ENCODE data around the gene ZNF862. TPM values are rescaled to one million over a fixed set of nuclear protein-coding genes. Genes with fewer than 3 reads are reported as not detected.

Gene ZNF862
- total RNA-seq, 1 donor from 2014 or later: 12.1 TPM

DNA sequence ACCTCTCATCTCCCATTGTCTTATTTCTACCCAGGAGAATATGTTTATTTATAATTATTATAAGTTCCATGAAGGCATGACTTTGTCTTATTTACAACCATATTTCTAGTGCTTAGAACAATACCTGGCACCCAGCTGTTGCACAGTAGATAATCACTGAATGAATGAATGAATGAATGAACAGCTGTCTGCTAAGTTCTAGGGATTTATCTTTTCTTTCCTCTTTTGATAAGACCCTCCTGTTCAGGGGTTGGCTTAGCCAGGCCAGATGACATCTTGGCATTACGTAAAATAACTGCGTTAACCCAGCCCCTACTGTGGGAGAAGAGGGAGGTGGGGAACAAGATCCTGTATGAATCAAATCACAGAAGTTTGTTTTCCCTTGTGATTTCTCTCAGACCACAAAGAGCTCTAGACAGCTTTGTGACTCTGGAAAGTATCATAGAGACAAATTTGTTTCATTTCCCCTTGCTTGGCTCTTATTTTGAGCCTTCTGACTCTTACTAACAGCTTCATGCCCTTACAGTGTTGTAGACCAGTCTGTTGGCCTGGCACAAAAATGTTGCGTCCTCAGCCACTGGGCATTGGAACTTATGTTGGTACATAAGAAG lies 8.4 kb downstream of the ZNF862 start:
- no peak for DNase-seq

DNA sequence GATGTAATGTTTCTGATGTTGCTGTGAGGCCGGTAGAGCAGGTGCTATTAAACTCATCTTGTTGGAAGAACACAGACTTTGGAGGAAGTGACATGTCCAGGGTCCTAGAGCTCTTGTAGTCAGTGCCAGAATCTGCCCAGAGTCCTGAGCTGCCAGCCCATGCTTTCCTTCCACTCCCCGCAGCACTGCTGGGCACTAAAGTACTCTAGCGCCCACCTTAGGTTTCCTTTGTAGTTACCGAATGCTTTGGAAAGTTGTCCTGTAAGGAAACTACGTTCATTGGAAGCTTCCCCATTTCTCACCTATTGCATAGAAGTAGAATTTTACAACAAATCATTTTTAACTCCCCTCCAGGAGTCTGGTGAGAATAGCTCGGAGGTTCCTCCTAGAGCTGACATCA lies 11.0 kb downstream of the ZNF862 start:
- DNase-seq: no peak

DNA sequence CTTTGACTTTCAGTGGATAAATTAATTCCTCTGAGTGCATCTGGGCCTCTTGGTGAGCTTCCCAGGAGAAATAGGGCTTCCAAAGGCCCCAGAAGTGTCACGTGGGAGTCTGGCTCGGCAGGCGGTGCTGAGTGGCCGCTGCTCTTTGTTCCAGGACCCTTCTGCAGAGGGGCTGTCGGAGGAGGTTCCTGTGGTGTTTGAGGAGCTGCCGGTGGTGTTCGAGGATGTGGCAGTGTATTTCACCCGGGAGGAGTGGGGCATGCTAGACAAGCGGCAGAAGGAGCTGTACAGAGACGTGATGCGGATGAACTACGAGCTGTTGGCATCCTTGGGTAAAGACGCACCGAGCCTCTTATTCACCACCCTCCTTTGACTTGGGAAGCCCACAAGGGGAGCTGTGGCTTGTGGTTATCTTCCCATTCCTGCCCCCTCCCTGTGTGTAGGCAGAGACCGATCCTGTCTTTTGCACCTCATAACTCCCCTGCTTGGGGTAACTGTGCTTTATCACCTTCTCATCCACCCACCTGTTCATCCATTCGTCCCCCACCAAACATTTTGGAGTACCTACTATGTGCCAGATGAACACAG lies 11.9 kb downstream of the ZNF862 start:
- DNase-seq: no peak

DNA sequence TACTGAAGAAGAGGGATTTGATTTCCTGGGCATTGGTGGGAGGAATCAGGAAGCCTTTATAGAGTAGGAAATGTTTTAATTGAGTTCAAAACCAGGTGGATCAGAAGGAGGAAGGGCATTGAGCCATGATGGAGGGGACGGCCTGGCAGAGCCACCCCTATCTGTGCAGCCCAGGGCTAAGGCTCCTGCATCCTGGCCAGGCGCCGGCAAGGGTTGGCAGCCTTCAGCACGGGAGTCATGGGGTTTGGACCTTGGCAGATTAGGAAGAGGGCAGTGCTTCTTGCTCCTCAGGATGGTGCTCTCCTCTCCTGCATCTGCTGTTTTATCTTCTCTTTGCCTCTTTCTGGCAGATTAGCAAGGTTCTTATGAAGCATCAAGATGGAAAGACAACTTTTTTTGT lies 12.5 kb downstream of the ZNF862 start:
- DNase-seq: no peak

DNA sequence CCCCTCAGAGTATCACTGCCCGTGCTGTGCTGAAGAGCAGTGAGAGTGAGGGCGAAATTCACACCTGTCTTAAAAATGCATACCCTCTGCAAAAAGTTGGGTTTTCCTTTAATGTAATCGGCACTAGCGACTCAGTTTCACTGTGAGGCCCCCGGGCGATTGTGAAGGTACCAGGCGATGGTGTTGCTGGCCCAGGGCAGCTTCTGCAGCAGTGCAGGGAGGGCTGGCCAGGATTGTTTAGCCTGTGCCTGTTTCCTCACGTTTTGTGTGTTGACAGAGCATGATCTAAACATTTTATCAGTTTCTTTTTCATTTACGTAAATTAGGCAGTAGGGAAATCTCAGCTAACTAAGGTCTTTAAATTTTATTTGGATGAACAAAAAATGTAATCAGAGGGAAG lies 13.3 kb downstream of the ZNF862 start:
- DNase-seq: no peak

DNA sequence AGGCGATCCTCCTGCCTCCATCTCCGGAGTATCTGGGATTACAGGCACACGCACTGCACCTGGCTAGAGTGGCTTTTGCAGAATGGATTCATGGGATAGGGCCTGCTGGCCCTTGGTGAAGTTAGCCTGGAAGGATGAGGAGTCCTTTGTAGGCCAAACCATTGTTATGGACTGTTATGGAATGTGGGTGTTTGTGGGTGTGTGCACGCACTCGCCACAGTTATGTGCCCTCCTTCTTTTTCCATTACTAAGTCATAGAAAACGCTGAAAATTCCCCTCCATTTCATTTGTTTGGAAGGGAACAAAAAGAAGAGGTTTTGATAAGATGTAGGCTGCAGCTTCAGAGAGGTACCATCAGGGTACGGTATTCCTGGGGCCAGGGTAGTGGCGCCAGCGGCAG lies 15.0 kb downstream of the ZNF862 start:
- no peak for DNase-seq

DNA sequence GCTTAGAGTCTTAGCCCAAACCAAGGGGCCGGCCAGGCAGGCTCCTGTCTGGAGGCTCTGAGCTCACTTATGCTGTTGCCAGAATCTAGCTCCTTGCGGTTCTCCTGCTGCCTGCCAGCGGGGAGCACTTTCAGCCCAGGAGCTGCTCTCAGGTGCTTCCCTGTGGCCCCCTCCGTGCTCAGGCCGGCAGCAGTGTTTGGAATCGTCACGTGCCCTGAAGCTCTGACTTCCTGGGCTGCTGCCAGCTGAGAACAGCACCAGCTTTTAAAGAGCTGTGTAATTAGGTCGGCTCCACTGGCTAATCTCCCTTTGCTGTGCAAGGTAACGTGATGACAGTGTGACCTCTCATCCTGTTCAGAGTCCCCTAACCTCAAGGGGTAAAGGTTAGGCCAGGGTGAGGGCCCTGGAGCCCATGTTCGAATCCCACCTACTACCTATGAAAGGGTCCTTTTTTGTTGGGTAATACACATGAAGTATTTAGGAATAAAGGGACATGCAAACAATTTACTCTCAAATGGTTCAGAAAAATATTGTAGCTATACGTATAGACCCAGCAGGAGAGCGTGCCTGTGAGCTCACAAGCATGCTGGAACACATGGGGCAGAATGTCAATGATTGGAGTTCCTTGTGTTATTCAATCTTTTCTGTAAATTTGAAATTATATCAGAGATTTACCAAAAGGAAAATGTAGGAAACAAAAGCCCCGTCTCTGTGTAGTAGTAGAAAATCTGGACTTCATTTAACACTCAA lies 16.6 kb downstream of the ZNF862 start:
- DNase-seq: peak; percentile 28

DNA sequence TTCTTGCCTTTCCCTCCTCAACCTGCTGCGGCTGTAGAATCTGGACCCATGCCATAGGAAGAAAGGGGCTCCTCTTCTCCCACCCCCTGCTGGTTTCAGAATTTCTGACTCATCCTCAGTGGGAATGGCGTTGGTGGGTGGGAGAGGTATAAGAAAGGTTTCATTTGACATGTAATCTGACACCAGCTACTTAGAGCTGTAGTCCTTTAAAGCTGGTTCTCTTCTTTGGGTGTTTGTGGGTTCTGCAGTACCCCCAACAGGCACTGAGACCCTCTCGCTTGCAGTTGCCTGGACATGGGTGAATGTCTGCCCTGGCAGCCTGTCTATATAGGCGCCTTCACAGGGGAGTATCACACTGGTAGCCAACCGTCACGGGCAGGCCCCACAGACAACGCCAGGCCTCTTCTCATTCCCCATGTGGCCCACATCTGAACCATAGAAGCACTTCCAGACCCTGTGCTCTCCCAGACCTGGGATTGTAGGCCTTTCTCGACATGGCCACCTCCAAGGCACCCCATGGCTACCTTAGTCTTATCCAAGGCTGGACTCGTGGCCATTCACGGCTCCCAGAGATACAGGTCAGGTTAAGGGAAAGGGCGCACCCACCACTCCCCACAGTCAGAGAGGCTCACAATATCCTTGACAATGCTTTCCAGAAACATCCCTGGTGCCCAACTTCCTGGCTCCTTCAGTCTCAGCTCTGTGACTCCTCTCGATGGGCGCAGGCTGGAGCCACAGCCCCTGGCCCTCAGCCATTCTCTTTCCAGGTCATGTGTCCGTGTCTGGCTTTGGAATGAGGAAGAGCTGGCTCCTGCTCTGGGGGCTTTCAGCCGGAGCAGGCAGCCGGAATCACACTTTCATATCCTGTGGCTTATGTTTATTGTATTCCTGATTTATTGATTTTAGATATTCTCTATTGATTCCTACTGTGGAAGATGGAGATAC lies 17.5 kb downstream of the ZNF862 start:
- DNase-seq: no peak

DNA sequence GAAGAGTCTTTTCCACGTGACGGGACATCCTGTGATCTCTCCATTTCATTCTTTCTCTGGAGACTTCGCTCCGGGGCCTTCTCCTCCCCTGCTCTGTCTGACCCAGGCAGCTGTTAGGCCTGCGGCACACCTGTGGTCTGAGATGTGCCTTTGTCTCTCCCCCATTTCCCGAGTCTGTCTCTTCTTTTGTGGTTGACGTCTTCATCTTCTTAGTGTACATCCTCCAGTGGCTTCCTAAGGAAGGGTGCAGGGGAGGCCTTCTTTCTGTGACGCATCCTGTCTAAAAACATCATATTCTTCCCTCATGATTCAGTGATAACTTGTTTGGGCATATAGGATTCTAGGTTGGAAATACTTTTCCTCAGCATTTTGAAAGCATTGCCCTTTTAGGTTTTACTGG lies 18.4 kb downstream of the ZNF862 start:
- DNase-seq: no peak

DNA sequence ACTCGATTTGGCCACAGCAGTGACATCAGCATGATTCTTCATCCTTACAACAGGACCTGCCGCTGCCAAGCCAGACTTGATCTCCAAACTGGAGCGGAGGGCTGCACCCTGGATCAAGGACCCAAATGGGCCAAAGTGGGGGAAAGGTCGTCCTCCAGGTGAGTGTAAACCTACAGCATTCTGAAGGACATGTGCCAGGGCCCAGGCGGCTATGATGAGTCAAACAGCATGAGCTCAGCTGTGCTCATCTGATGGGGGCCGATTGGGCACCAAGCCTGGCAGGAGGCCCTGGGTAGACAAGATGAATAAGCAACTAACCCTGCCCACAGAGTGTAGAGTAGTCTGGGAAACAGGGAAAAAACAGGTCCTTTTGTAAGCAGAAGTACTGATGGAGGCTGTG lies 21.2 kb downstream of the ZNF862 start:
- DNase-seq: no peak

DNA sequence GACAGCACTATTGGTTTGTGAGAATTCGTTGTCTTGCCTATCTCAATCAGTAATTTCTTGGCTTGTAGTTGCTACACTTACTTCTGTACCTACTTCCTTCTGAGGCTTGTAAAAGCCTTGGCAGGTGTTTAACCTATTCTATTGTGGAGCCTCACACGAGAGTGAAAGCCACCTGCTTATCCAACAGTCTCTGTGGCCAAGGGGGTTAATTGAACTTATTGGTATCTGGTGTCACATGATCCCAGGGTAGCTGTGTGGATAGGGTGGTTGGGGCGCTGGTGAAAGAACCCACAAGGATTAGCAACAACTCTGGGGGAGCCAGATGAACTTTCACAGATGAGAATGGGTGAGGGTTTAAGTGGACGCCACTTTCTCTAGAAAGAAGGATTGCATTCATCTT lies 21.7 kb downstream of the ZNF862 start:
- no peak for DNase-seq

DNA sequence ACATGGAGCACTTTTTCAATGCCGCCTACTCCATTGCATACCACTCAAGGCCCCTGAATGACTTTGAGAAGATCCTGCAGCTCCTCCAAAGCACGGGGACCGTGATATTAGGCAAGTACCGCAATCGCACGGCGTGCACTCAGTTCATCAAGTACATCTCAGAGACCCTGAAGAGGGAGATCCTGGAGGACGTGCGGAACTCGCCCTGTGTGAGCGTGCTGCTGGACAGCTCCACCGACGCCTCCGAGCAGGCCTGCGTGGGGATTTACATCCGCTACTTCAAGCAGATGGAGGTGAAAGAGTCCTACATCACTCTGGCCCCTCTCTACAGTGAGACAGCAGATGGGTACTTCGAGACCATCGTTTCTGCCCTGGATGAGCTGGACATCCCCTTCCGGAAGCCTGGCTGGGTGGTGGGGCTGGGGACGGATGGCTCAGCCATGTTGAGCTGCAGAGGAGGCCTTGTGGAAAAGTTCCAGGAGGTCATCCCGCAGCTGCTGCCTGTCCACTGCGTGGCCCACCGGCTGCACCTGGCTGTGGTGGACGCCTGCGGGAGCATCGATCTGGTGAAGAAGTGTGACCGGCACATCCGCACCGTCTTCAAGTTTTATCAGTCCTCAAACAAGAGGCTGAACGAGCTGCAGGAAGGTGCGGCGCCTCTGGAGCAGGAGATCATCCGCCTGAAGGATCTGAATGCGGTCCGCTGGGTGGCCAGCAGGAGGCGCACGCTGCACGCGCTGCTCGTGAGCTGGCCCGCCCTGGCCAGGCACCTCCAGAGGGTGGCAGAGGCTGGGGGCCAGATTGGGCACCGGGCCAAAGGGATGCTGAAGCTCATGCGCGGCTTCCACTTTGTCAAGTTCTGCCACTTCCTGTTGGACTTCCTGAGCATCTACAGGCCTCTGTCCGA lies 22.9 kb downstream of the ZNF862 start:
- no peak for DNase-seq

DNA sequence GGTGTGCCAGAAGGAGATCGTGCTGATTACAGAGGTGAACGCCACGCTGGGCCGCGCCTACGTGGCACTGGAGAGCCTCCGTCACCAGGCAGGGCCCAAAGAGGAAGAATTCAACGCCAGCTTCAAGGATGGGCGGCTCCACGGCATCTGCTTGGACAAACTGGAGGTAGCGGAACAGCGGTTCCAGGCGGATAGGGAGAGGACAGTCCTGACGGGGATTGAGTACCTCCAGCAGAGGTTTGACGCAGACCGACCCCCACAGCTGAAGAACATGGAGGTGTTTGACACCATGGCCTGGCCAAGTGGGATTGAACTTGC lies 23.5 kb downstream of the ZNF862 start:
- no peak for DNase-seq

DNA sequence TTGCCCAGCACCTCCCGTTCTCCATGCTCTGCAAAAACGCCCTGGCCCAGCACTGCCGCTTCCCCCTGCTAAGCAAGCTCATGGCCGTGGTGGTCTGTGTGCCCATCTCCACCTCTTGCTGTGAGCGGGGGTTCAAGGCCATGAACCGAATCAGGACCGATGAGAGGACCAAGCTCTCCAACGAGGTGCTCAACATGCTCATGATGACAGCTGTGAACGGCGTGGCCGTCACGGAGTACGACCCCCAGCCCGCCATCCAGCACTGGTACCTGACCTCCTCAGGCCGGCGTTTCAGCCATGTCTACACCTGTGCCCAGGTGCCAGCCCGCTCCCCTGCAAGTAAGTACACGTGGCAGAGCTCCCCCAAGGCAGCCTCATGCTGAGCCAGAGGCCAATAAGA lies 24.0 kb downstream of the ZNF862 start:
- no peak for DNase-seq

DNA sequence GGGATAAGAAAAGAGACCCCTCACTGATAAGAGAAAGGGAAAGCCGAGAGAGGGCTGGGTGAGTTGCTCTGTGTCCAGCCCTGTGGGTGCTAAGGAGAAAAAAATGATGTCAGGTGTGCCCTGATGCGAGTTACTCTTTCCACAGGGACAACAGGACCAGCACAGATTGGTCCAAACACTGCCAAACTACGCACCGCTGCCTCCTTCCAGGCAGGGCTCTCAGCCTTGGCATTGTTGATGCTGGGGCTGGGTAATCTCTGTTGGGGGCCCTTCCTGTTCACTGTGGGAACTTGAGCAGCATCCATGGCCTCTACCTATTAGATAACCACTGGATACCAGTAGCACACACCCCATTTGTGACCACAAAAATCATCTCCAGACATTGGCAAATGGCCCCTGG lies 25.3 kb downstream of the ZNF862 start:
- no peak for DNase-seq

DNA sequence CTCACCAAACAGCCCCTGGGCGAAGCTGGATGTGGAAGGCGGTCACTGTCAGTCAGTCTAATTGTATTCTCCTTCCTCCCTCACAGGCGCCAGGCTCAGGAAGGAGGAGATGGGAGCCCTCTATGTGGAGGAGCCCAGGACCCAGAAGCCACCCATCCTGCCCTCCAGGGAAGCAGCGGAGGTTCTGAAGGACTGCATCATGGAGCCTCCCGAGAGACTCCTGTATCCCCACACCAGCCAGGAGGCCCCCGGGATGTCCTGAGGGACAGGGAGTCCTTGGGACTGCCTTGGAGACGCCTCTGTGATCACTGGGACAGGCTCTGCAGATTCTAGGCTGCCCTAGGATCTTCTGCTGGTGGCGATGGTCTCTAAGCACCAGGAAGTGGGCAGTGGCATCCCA lies 25.8 kb downstream of the ZNF862 start:
- DNase-seq: no peak

DNA sequence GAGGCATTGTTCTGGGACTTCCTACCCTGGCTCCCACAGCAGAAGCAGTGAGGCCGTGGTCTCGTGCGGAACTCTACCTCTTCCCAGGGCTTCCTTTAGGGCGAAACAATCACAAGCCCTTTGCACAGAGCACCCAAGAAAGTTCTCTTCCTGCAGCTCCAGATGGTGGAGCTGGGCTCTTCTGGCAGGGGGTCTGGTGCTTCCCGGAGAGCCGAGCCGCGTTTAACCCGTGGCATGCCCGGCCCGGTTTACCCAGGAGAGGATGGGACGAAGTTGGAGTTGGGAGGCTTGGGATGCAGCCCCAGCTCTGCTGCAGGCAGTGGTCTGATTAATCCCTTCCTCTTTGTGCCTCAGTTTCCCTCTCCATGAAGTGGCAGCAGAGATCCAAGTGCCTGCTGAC lies 26.6 kb downstream of the ZNF862 start:
- DNase-seq: no peak

DNA sequence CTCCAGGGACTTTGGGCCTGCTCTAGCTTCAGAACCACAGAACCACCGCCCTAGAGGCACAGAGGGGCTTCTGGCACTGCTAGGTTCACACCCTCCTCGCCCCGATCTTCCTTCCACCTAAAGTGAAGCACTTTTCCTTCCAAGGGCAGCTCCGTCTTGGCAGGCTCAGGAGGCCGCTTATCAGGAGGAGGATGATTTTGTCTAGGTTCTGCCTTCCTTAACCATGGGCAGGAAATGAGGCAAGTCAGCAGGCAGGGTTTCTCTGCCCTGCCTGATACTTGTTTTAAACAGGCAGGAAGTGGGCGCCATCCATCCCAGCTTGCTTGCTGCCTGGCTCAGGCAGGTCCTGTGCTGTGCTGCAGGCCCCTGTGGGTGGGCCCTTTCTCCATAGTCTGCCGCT lies 27.3 kb downstream of the ZNF862 start:
- DNase-seq: peak; percentile 33

DNA sequence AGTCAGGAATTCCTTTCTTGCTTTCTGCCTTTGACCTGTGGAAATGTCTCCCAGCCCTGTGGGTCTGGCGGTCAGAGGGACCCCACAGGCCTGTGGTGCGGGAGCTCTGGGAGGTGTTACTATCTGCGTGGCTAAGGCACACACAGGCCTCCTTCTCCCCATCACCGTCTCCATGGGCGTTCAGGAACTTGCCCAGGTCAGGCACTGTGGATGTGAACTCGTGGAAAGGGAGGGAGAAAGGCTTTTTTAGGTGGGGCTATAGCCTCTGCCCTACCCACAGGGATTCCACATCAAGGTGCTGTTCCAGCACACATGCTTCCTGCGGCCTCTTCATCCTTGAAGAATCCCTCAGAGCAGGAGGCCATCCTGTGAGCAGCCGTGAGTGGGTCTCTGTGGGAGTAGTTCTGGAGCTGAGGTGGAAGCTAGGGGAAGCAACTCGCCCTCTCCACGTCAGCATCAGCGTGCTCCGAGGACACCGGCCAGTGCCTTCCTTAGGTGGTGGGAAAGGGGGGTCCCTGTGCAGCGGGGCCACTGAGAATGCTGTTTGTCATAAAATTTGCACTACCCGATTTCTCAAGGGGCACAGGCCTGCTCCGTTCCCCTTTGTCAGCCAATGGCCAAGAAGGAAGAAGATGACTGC lies 28.1 kb downstream of the ZNF862 start:
- no peak for DNase-seq

DNA sequence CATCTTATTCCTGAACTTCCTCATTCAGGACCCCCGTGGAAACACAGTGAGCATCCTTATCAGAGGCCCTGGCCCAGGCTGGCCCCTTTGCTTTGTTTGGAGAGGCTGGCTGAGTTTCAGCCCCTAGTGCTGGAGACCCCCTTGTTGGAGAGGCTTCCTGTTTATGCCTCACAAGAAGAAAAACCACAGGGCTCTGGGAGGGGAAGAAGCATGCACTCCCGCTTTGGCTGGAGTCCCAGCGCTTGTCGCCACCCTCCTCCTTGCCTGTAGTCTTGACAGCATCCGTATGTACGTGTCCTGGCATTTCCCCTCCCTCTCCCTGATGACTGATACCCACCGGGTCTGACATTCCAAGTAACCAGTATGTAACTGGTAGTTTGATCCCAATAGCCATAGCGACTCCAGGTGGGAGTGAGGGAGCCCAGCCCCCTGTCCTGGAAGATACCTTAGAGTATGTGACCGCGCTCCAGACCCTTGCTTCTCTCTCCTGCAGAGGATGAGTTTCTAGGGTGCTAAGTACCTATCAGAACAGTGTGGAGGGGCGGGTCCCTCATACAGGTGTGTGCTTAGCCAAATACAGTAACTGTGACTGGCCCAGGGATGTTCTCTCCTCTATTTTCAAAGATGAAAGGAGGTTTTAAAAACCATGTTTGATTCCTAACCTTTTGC lies 28.7 kb downstream of the ZNF862 start:
- peak; percentile 34 for DNase-seq

Measured in dermis blood vessel endothelial cell (primary cell).